UCSD-AML1 (cell line): ENCODE measurements around the gene KDM4C.
"Not testable (repeated sequence)": the region's sequence is repeated elsewhere in the genome, so short reads cannot be mapped to it uniquely, and the experiment has no call there.

Experiments
- DNase-seq: peaks from one replicate; lab custom pipeline; 2025; ENCODE audit not compliant: unreplicated experiment; lab: John Stamatoyannopoulos, UW

Gene KDM4C

GRCh38 chr9:6764011-6764410 lies 6.2 kb downstream of the KDM4C start:
- no peak for DNase-seq

DNA sequence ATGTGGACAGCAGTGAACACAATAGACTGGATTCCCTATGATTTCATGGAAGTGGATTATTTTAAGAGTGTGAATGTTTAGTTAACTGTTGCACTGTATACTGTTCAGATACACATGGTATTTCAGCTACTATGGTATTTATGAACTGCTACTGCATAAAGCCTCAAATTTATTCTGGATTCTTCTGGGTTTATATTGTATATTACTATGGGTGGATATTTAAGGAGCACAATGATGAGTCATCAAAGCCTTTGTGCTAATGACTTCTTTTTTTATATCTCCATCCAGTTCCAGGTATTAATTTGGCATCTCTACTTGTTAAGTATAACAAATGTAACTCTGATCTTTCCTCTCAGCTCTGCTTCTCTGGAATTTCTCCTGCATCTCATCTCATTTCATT lies 6.8 kb downstream of the KDM4C start:
- no peak for DNase-seq

- no peak for DNase-seq
These were observed 7.2 kb downstream of the KDM4C start for GRCh38 chr9:6764950-6765349.

GRCh38 chr9:6765396-6765795 lies 7.6 kb downstream of the KDM4C start:
- DNase-seq: no peak

DNA sequence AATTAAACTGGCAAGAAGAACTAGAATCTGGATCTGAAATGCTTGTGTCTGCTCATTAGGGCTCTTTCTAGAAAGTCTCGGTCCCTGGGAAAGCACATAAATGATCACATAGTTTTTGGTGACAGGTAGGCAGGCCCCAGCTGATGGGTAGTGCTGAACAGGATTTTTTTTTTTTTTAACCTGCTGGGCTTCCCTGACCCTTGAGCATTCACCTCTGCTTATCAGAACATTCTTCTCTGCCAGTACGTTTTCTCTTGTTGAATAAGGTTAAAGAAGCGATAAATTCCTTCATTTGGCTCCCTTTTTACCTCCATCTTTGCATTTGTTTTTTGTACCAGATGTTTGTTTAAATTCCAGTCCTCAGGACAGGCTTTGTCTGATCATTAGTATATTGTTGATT lies 8.8 kb downstream of the KDM4C start:
- DNase-seq: no peak

DNA sequence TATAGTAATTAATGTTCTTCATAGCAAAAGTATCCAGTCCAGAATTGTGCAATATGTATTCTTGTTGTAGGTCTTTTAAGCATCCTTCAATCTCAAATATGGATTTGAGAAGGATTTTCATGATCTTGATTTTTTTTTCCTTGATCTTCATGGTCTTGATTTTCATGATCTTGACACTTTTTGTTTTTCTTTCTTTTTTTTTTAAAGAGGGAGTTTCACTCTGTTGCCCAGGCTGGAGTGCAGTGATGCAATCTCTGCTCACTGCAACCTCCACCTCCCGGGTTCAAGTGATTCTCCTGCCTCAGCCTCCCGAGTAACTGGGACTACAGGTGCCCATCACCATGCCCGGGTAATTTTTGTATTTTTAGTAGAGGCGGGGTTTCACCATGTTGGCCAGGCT lies 10.8 kb downstream of the KDM4C start:
- not testable (repeated sequence) for DNase-seq

DNA sequence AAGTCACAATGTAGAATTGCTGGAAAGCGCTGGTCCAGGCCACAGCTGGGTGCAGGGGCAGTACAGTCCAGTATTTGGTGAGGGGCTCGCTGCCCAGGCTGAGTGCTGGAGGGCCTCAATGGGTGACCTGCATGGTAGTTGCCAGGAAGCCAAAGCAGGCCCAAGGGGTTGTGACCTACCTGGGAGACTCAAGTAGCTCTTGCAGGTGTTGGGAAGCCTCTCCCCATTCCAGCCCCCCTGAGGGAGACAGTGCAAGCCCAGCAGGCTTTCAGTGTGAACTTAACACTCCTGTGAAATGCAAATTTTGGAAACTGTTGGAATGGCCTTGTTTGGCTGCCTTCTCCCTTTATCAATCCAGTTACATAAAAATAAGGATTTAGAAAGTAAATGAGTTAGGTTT lies 13.9 kb downstream of the KDM4C start:
- no peak for DNase-seq

GRCh38 chr9:6777213-6777902 lies 19.6 kb downstream of the KDM4C start:
- no peak for DNase-seq

DNA sequence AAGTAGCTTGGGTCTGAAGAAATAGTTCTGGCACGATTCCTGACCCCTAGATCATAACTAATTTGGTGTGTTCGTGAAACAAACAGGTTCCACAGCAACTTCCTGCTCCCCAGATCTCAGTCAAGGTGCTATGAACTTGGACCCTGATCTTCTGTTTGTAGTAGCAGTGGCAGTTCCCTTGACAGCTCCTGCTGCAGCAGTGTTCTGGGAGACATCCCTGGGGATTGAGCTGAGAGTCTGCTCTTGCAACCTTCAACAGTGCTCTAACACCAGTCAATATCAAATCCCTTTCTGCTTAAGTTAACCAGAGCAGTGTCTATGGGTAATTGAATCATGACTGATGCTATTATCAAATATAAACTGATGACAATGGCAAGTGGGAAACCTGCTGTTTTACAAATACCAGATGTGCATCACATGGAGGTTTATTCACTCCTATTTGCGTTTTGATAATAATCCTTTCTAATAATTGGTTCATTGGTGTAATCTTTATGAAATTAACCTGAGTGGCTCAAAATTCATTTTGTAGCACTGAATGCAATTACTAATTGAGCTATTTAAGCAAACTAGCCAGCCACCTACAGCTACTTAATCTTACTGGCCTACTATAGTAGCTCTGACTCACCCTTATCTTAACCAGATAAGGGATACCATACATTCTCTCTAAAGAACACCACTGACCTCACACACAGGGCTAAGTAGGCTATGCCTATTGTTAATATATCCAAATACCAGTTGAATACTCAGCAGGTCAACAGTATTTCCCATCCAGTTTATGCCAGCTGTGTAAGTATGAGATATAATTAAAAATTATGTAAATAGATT lies 21.9 kb downstream of the KDM4C start:
- DNase-seq: no peak

DNA sequence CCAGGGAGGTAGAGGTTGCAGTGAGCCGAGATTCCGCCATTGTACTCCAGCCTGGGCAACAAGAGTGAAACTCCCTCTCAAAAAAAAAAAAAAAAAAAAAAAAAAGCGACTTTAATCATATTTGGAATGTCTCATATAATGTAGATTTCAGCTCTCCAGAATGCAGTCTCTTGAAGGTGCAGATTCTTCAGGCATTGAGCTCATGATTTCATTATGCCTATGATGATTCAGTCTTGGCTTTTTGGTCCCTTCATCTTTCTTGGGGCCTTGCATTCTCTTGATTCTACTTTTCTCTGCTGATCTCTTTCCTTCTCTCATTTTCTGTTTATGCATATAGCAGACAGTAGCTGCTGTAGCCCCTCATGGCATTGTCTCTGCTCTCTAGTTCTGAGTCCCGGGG lies 22.9 kb downstream of the KDM4C start:
- DNase-seq: no peak

- no peak for DNase-seq
These were observed 23.7 kb downstream of the KDM4C start for GRCh38 chr9:6781476-6781875.

- no peak for DNase-seq
These were observed 24.6 kb downstream of the KDM4C start for GRCh38 chr9:6782345-6782744.

- DNase-seq: no peak
These were observed 25.2 kb downstream of the KDM4C start for GRCh38 chr9:6782981-6783380.

GRCh38 chr9:6783753-6784152 lies 26.0 kb downstream of the KDM4C start:
- DNase-seq: no peak

- DNase-seq: no peak
These were observed 27.9 kb downstream of the KDM4C start for GRCh38 chr9:6785682-6786081.

- DNase-seq: no peak
These were observed 30.0 kb downstream of the KDM4C start for GRCh38 chr9:6787793-6788161.

- no peak for DNase-seq
These were observed 30.6 kb downstream of the KDM4C start for GRCh38 chr9:6788162-6789016.

DNA sequence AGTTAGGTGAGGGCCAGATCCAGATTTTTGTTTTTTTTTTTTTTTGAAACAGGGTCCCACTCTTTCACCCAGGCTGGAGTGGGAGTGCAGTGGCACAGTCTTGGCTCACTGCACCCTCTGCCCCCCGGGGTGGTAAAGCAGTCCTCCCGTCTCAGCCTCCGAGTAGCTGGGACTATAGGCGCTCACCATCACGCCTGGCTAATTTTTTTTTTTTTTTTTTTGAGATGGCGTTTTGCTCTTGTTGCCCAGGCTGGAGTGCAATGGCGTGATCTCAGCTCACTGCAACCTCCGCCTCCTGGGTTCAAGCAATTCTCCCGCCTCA lies 31.2 kb downstream of the KDM4C start:
- not testable (repeated sequence) for DNase-seq

DNA sequence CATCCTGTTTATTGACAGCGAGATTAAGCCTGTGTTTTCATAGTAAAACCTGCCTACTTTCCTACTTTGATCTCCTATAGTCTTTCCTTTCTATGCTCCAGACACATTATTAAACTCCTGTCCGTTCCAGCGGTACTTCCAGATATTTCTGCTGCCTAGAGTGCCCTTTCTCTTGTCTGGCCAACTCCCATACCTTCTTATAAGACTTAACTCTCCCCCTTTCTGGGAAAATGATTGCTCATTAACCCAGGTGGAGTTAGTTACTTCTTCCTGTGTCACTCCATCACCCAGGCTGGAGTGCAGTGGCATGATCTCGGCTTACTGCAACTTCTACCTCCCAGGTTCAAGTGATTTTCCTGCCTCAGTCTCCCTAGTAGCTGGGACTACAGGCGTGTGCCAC lies 33.1 kb downstream of the KDM4C start:
- no peak for DNase-seq

- DNase-seq: no peak
These were observed 35.4 kb downstream of the KDM4C start for GRCh38 chr9:6793203-6793602.

- DNase-seq: no peak
These were observed 37.2 kb downstream of the KDM4C start for GRCh38 chr9:6794936-6795335.

- no peak for DNase-seq
These were observed 45.2 kb downstream of the KDM4C start for GRCh38 chr9:6802926-6803325.
